ENCODE data around the gene ACTR1A. TPM values are rescaled to one million over a fixed set of nuclear protein-coding genes. Genes with fewer than 3 reads are reported as not detected.

The ACTR1A gene
- total and polyA plus RNA-seq, 9 of the 15 experiments (the other 6 are each of a cell fraction or from before 2014, with no cell fraction given) = 36.3 to 77.2 (median 49.6) TPM

GRCh38 chr10:102492344-102492939 is 10.1 kb downstream of the ACTR1A start (continued):
- TF ChIP-seq MITF (IDR thresholded peaks at IDR 0.05) (no peak), CBFA2T3 (IDR thresholded peaks at IDR 0.05) (no peak), NR4A1 (CRISPR knock-in tag; IDR thresholded peaks at IDR 0.05) (no peak), NR4A1 (tag; IDR thresholded peaks at IDR 0.05) (no peak)

- H3K9ac ChIP-seq (ENCODE audit: insufficient read depth in 1 of 2, low read depth in 2 of 2, low read length in 2 of 2) = no peak overlapping the region
- peaks cover 43% of the 10 kb centered on the region; the same call in 2 of the 3 replicates for H3K36me3 ChIP-seq (ENCODE audit: control insufficient read depth, insufficient read depth, low read length)
- WGBS (ENCODE audit: insufficient coverage, low coverage, missing lambda C conversion rate) = 90% methylated on average over 4 of the region's 4 CpGs
- in situ Hi-C loops (cut with MboI) = no loop called here
- no peak for ATAC-seq
- H3K4me1 ChIP-seq (replicated peaks in 1 of 2; ENCODE audit: control insufficient read depth in 2 of 2, insufficient read depth in 2 of 2, low read length in 2 of 2) = no peaks in the 10 kb centered on the region; a peak in 1 of 5 replicates
- H3K4me2 ChIP-seq (ENCODE audit: insufficient read depth, low read length) = no peak overlapping the region
- no peak for FAIRE-seq
- DNase-seq (ENCODE audit: extremely low read depth in 1 of 4, low spot score in 3 of 4) = no peak
- ChIA-PET CTCF (ENCODE audit: low intra/inter-chr PET ratio) (no interaction called here), POLR2A (no interaction called here)
- H3K9me1 ChIP-seq (ENCODE audit: control insufficient read depth, insufficient read depth, low read length) = no peaks in the 10 kb centered on the region
- 0 out of 2 replicates have a peak, but pooled peaks cover 3% of the 10 kb centered on the region for H4K20me1 ChIP-seq (replicated peaks; ENCODE audit: control insufficient read depth, insufficient read depth, low read length)
- H2AFZ ChIP-seq (ENCODE audit: low read depth, low read length) = no peak overlapping the region
- intact Hi-C loops (cut with micrococcal nuclease) = no loop called here
- no peak overlapping the region for H3K27ac ChIP-seq (ENCODE audit: extremely low read depth, low read depth, low read length)
- H3K27me3 ChIP-seq (ENCODE audit: control insufficient read depth in 2 of 2, insufficient read depth in 2 of 2, low read length in 2 of 2) = no peaks in the 10 kb centered on the region
- no TSS peak for BruUV-seq (replicated peaks)
- no peaks in the 10 kb centered on the region for H3K9me3 ChIP-seq (replicated peaks; ENCODE audit: control insufficient read depth, insufficient read depth, low read depth, low read length)
- peaks cover 33% of the 10 kb centered on the region for H3K79me2 ChIP-seq (ENCODE audit: control insufficient read depth, insufficient read depth, low read length)
- no peak overlapping the region for H3K4me3 ChIP-seq
- no peak for TF ChIP-seq CHD1 (IDR thresholded peaks at IDR 0.05; ENCODE audit: low read length)
- TF ChIP-seq ZNF79 (CRISPR knock-in tag; IDR thresholded peaks at IDR 0.05; ENCODE audit: low read depth) = no peak
- TF ChIP-seq HES1 (IDR thresholded peaks at IDR 0.05; ENCODE audit: low read depth) = no peak
- no peak for TF ChIP-seq PHF8 (IDR thresholded peaks at IDR 0.05; ENCODE audit: borderline replicate concordance, low read length)
- TF ChIP-seq RB1 (IDR thresholded peaks at IDR 0.05; ENCODE audit: low read depth) = no peak
- TF ChIP-seq MXD1 (CRISPR knock-in tag; IDR thresholded peaks at IDR 0.05; ENCODE audit: borderline replicate concordance, poor library complexity, severe bottlenecking) = no peak
- no peak for TF ChIP-seq SLC30A9 (CRISPR knock-in tag; IDR thresholded peaks at IDR 0.05)
- TF ChIP-seq BDP1 (IDR thresholded peaks at IDR 0.05; ENCODE audit: insufficient read depth, insufficient read length) = no peak
- TF ChIP-seq KHSRP (IDR thresholded peaks at IDR 0.05) = no peak
- TF ChIP-seq HDAC2 (IDR thresholded peaks at IDR 0.05) = no peak
- TF ChIP-seq PHB (CRISPR knock-in tag; IDR thresholded peaks at IDR 0.05) = no peak
- TF ChIP-seq POU5F1 (IDR thresholded peaks at IDR 0.05; ENCODE audit: borderline replicate concordance, low read depth, low read length, partially characterized antibody) = no peak
- TF ChIP-seq ZNF3 (CRISPR knock-in tag; IDR thresholded peaks at IDR 0.05) = no peak
Observed at GRCh38 chr10:102491136-102491535, 11.4 kb downstream of the ACTR1A start.
